HG03196 (cell line): Measurements from ENCODE around the gene SGMS1.
"Not testable (repeated sequence)": the region's sequence is repeated elsewhere in the genome, so short reads cannot be mapped to it uniquely, and the experiment has no call there.

Experiments
- ATAC-seq: cut with Tn5 transposase; IDR thresholded peaks from one replicate; pipeline ENCODE4 v1.9.1; 2021; ENCODE audit not compliant: unreplicated experiment

Gene SGMS1

GRCh38 chr10:50384238-50384637, 239.5 kb downstream of the SGMS1 start:
- ATAC-seq, result no peak

GRCh38 chr10:50382576-50383023, 241.2 kb downstream of the SGMS1 start:
- no peak for ATAC-seq

- no peak for ATAC-seq
Measured at GRCh38 chr10:50381642-50382041, 242.1 kb downstream of the SGMS1 start.

- no peak for ATAC-seq
Measured at GRCh38 chr10:50379616-50380015, 244.1 kb downstream of the SGMS1 start.

- ATAC-seq, result no peak
Measured at GRCh38 chr10:50375745-50376144, 248.0 kb downstream of the SGMS1 start.

- ATAC-seq, result no peak
Measured at GRCh38 chr10:50375051-50375452, 248.7 kb downstream of the SGMS1 start.

GRCh38 chr10:50373821-50374501, 249.8 kb downstream of the SGMS1 start:
- ATAC-seq, result no peak

- no peak for ATAC-seq
Measured at GRCh38 chr10:50369931-50370330, 253.8 kb downstream of the SGMS1 start.

- no peak for ATAC-seq
Measured at GRCh38 chr10:50367732-50368131, 256.0 kb downstream of the SGMS1 start.

- ATAC-seq, result not testable (repeated sequence)
Measured at GRCh38 chr10:50366421-50366820, 257.3 kb downstream of the SGMS1 start.

GRCh38 chr10:50364730-50365129, 259.0 kb downstream of the SGMS1 start:
- not testable (repeated sequence) for ATAC-seq

GRCh38 chr10:50362547-50363125, 261.1 kb downstream of the SGMS1 start:
- ATAC-seq, result peak; percentile 74

GRCh38 chr10:50361946-50362345, 261.8 kb downstream of the SGMS1 start:
- ATAC-seq, result no peak

- no peak for ATAC-seq
Measured at GRCh38 chr10:50360077-50360850, 263.5 kb downstream of the SGMS1 start.

- ATAC-seq, result no peak
Measured at GRCh38 chr10:50358925-50359687, 264.6 kb downstream of the SGMS1 start.

GRCh38 chr10:50358411-50358810, 265.3 kb downstream of the SGMS1 start:
- ATAC-seq, result no peak

- ATAC-seq, result not testable (repeated sequence)
Measured at GRCh38 chr10:50356481-50356832, 267.3 kb downstream of the SGMS1 start.

GRCh38 chr10:50355693-50356480, 267.9 kb downstream of the SGMS1 start:
- ATAC-seq, result not testable (repeated sequence)

GRCh38 chr10:50351483-50352146, 272.1 kb downstream of the SGMS1 start:
- ATAC-seq, result no peak

- no peak for ATAC-seq
Measured at GRCh38 chr10:50350366-50350765, 273.4 kb downstream of the SGMS1 start.
